ENCODE measurements around the gene TEX38.
"Not testable (repeated sequence)": the region's sequence is repeated elsewhere in the genome, so short reads cannot be mapped to it uniquely, and the experiment has no call there.

The TEX38 gene

DNA sequence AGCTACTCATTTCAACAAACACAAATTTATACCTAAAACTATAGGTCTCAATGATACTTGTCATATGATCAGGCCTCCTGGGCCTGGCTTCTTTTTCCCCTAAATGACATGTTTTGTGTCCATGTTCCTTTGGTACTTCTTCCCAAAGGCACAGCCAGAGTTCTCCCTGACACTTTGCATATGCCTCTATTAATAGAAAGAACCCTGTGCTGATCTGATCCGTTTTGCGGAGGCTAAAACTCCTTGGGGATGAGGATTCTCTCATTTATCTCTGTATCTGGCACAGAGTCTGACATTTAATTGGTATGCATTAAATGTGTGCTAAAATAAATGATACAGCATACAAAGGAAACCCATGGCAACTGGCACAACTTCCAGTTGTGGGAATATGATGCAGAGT is 15.0 kb upstream of the TEX38 start:
- DNase-seq = no peak

- DNase-seq = no peak
Measured at GRCh38 chr1:46657775-46658174, 13.9 kb upstream of the TEX38 start.

DNA sequence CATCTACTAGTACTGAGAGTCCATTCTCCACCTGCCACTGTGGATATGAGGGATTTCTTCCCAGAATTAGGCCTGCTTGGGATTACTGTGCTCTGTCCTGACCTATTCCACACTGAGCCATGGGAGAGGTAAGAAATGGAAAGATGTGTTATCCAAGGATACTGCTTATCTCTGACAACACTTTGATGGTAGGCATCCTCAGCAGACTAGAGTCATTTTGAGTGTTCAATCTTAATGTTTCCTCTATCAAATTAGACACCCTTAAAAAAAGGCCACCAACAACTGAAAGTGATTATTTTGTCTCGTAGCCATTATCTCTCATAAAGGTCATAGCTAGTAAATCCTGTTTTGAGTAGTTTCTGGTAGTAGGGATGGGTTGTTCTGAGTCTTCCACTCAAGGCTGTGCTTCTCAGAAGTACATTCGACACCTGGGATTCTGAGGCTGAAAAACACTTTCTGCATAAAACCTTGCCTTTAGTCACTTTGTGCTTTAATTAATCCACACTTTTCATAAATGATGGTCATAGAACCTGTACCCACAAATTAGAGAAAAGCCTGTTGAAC is 12.3 kb upstream of the TEX38 start:
- no peak for DNase-seq

GRCh38 chr1:46660116-46660515 is 11.5 kb upstream of the TEX38 start:
- DNase-seq = not testable (repeated sequence)

DNA sequence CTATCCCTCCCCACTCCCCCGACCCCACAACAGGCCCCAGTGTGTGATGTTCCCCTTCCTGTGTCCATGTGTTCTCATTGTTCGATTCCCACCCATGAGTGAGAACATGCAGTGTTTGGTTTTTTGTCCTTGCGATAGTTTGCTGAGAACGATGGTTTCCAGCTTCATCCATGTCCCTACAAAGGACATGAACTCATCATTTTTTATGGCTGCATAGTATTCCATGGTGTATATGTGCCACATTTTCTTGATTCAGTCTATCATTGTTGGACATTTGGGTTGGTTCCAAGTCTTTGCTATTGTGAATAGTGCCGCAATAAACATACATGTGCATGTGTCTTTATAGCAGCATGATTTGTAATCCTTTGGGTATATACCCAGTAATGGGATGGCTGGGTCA is 8.7 kb upstream of the TEX38 start:
- not testable (repeated sequence) for DNase-seq

- no peak for DNase-seq
Measured at GRCh38 chr1:46665983-46666382, 5.7 kb upstream of the TEX38 start.

DNA sequence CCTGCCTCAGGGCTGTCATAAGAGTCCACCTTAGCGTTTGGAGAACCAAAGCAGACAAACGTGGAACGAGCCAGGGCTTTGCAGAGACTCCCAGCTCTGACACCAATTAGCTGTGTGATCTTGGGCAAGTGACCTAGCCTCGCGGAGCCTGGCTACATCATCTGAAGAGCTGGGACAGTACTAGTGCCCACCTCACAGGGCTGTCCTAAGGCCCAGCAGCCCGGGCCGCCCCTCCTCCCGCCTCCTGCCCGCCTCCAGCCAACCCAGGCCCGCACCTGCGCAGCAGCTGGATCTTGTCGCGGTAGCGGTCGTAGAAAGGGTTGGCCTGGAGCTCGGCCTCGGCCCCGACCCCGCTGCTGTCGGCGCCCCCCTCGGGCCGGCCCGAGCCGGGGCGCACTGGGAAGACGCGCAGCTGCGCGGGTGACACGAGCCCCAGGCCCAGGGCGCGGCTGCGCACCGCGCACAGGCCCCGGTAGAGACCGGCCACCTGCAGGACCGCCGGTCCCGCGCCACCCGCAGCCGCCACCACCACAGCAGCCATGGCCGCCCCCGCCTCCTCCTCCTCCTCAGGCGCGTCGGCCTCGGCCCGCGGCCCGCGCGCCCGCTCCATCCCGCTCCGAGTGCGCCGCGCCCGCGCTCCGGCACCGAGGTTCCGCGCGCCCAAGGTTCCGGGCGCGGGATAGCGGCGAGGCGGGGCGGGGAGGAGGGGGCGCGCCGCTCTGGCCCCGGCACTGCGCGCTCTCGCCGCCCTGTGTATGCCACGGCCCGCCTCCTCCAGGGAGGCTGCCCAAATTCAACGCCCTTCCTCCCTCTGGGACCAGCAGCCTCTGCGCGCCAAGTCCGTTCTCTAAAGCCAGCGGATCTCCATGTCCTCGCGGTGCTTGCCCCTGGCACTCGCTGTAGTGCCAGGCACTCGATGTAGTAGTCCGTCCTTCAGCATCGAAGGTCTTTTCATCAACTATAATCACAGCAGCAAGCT is 3.6 kb upstream of the TEX38 start, which contains the start of gene ATPAF1:
TSS of gene ATPAF1 (minus strand) at position 583 of the 979 bp plus-strand sequence. CDS start at position 541, 42 bp downstream.
- peak; percentile 72 for DNase-seq

GRCh38 chr1:46670134-46670533 is 1.5 kb upstream of the TEX38 start:
- no peak for DNase-seq

GRCh38 chr1:46672696-46673095 is 1.0 kb downstream of the TEX38 start:
- DNase-seq = no peak

DNA sequence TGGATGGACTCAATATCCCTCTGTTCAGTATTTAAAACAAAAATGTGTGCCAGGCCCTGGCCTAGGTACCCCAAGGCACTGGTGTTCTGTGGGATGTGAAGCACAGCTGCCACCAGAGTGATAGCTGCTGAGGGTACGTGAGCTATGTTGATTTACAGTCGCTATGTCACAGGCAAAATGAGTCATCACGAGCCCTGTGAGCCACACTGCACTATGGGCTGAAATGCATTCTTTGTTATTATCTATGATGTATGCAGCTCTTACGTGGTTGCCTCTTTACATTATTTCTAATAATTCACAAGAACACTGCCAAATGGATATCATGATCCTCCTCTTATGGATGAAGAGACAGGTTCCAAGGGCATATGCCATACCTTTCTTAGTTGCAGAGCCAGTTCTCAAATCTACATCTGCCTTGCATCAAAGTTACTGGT is 2.1 kb downstream of the TEX38 start:
- no peak for DNase-seq

DNA sequence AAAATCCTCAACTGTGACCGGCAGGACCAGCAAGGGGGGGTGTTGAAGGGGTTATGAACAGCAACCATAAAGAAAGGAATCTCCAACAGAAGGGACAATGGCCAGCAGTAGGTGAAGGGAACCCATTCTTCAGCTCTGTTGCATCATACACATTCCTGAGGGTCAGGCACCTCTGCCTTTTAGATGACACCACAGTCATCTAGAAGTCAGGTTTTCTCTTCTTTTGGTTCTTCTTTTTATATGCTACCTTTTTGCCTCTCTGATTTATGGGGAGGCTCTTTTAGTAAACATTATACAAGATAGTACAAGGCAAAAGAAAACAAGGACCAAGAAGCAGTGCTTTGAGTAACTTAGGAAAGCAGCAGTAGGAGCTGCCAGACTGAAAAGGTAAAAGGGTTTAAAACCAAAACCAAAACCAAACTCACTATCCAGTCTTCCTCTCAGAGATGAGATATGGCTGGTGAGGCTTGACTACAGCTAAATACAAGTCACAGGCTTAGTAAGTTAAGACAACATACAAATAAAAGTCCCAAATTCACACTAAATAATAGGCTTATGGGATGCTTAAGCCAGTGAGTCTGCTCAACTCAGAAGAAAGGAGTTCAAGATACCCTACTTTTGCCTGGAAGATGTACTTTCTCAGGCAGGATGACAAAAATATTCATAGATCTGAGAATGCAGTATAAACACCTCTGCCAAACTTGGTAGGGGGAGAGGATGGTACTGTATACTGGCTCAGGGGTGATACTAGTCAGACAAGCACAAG is 4.1 kb downstream of the TEX38 start:
- peak; percentile 46 for DNase-seq

DNA sequence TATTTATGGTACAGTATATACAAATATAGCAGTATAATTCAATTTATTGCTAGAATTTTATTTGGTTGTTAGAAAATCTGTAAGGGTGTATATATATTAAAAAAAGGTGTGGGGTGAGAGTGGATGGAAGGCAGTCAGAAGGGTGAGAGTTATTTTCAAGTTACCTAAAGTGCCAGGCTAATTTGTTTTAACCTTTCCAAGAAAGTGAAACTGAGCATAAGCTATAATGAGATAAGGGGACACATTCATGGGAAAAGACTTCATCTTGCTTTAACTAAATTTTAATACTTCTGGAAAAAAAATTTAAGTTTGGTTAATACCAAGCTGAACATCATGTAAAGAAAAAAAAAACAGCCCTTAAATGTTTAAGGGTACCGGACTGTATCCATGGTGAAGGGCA is 4.9 kb downstream of the TEX38 start:
- DNase-seq = no peak

- no peak for DNase-seq
Measured at GRCh38 chr1:46677339-46677738, 5.7 kb downstream of the TEX38 start.

DNA sequence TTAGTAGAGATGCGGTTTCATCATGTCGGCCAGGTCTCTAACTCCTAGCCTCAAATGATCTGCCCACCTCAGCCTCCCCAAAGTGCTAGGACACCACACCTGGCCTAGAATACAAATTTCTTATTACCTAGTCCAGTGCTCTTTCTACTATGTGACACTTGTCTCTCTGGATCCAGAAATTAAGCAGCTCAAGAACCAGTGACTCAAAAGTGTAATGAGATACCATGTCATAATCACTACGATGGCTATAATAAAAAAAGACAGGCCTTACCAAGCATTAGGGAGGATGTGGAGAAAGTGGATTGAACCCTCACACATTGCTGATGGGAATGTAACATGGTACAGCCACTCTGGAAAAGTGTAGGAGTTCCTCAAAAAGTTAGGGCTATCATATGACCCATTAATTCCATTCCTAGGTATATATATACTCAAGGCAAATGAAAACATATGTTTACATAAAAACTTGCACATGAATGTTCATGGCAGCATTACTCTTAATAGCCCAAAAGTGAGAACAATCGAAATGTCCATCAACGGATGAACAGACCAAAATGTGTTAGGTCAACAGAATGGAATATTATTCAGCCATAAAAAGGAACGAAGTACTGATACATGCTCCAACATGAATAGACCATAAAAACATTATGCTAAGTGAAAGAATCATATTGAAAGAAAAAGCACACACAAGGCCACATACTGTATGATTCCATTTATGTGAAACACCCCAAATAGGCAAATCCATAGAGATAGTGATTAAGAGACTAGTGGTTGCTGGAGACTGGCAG is 8.3 kb downstream of the TEX38 start:
- no peak for DNase-seq

GRCh38 chr1:46681333-46682034 is 9.8 kb downstream of the TEX38 start:
- no peak for DNase-seq

DNA sequence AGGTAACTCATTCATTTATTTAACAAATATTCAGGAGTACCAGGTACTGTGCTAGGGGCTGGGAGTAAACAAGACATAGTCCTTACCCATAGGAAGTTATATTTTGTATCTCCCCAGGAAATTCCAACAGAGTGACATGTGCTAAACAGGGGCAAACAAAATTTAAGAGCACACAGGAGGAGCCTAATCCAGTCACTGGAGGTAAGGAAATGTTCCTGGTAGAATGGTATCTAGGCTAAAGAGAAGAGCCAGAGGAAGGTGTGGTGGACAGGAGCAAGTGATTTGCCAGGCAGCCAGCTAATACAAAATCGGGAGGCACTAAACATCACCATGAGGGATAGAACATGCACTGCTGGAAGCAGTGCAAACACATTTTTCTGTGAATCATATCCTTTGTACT is 10.4 kb downstream of the TEX38 start:
- DNase-seq = no peak

- DNase-seq = no peak
Measured at GRCh38 chr1:46684670-46685069, 13.0 kb downstream of the TEX38 start.

GRCh38 chr1:46686255-46686654 is 14.6 kb downstream of the TEX38 start:
- no peak for DNase-seq

- no peak for DNase-seq
Measured at GRCh38 chr1:46687093-46687659, 15.5 kb downstream of the TEX38 start.

DNA sequence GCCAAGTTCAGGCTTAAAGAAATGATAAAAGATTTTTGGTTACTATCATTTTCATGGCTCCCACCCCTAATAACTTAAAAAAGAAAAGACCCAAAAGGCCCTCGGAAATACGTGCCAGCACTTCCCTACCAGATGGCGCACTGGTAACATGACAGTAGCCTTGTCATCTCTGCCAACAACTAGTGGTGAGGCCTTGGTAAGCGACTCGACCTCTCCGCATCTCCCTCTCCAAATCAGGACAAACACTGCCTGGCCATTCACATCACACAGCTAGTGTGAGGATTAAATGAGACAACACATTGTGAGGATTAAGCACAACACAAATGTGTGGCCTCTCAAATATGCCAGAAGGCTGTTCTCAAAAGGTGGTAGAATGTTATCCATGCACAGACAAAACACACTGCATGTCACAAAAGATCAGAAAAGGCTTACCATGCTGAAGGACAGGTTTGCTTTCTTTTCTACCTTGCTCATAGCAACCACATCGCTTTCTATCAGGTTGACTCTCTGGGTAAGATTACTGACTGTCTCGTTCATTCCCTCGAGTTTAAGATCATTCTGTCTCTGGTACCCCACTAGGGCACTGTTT is 16.4 kb downstream of the TEX38 start:
- DNase-seq = no peak

- no peak for DNase-seq
Measured at GRCh38 chr1:46689356-46689755, 17.7 kb downstream of the TEX38 start.

Measured in CD4-positive, alpha-beta T cell treated with Interleukin-12 subunit alpha and Interleukin-12 subunit beta, for 1 hour (primary cell).